ENCODE results near the gene PTPN3. TPM values are rescaled to one million over a fixed set of nuclear protein-coding genes. Genes with fewer than 3 reads are reported as not detected.

PTPN3 gene
- total RNA-seq, 1 donor from 2014 or later: 13.4 TPM

DNA sequence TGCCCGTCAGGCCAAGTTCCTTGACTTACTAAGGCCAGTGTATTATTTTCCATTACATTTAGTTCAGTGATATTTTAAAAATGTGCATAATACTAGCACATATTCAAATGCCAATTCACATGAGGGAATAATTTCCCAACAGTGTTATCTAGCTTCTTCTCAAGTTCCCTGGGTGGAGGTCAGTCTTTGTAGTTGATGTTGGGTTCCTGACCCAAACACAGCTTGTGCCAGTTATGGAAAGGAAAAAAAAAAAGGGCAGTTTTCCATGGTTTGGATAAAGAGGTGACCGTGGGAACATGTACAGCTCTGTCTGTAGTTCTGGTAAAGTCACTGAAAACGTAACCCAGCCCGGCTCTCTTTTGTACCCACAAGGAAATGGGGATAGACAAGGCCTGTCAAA is 11.5 kb upstream of the PTPN3 start:
- ATAC-seq (no peak), DNase-seq (no peak)
- Histone ChIP-seq H3K36me3 (no peaks in the 10 kb centered on the region), H3K27ac (no peak overlapping the region), H3K4me3 (no peak overlapping the region), H3K27me3 (ENCODE audit: low read depth) (no peaks in the 10 kb centered on the region), H3K4me1 (no peaks in the 10 kb centered on the region), H3K9me3 (no peaks in the 10 kb centered on the region)
- TF ChIP-seq, protein P1, sequence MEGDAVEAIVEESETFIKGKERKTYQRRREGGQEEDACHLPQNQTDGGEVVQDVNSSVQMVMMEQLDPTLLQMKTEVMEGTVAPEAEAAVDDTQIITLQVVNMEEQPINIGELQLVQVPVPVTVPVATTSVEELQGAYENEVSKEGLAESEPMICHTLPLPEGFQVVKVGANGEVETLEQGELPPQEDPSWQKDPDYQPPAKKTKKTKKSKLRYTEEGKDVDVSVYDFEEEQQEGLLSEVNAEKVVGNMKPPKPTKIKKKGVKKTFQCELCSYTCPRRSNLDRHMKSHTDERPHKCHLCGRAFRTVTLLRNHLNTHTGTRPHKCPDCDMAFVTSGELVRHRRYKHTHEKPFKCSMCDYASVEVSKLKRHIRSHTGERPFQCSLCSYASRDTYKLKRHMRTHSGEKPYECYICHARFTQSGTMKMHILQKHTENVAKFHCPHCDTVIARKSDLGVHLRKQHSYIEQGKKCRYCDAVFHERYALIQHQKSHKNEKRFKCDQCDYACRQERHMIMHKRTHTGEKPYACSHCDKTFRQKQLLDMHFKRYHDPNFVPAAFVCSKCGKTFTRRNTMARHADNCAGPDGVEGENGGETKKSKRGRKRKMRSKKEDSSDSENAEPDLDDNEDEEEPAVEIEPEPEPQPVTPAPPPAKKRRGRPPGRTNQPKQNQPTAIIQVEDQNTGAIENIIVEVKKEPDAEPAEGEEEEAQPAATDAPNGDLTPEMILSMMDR (IDR thresholded peaks at IDR 0.05): no peak
- intact Hi-C loops (cut with DNase I): no loop called here

DNA sequence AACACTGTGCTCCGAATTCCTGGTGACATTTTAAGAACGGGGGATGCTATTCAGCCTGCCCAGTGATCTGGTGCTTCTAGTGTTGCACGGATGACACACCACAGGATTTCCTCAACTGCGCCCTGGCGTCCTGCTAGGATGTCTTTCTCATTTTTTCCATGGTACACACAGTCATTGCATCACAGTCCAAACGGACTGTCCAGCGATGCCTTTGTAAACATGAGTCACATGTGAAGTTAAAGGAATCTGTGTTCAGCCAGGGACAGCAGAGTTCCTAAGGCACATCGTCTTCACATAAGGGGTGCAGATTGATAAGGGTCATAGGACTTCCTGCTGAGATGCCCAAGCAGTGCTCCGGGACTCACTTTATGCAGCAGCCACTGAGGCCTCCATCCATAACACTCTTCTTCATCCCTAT is 9.3 kb upstream of the PTPN3 start:
- no peak overlapping the region for H3K4me3 ChIP-seq
- peak; percentile 14 to 48 for ATAC-seq
- H3K27ac ChIP-seq: no peak overlapping the region
- no peaks in the 10 kb centered on the region for H3K36me3 ChIP-seq
- H3K4me1 ChIP-seq: no peaks in the 10 kb centered on the region
- H3K27me3 ChIP-seq (ENCODE audit: low read depth): no peaks in the 10 kb centered on the region
- TF ChIP-seq, protein P1 (IDR thresholded peaks at IDR 0.05): no peak
- intact Hi-C loops (cut with DNase I): no loop called here
- DNase-seq: no peak
- no peaks in the 10 kb centered on the region for H3K9me3 ChIP-seq

DNA sequence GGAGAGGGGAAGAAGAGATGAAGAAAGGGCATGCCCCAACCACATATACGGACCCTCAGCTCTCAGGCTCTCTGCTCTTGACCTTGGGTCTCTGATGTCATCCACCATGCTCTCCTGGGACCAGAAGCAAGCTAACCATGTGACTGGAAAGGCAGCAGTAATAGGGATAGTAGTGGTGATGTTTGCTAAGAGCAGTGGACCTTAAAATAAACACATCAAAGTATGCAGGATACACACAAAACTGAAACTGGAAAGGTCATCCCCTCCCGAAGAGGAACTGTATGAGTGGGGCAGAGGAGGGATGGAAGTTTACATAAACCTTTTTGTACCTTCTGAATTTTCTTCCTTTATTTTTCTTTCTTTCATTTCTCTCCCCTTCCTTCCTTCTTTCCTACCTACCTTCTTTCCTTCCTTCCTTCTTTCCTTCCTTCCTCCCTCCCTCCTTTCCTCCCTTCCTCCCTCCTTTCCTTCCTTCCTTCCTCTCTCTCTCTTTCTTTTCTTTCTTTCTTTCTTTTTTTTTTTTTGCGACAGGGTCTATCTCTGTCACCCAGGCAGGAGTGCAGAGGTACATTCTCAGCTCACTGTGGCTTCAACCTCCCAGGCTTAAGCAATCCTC is 8.1 kb upstream of the PTPN3 start:
- H3K27ac ChIP-seq: no peak overlapping the region
- intact Hi-C loops (cut with DNase I): no loop called here
- ATAC-seq (no peak), DNase-seq (no peak)
- TF ChIP-seq, protein P1 (IDR thresholded peaks at IDR 0.05): no peak
- no peaks in the 10 kb centered on the region for H3K27me3 ChIP-seq (ENCODE audit: low read depth)
- no peaks in the 10 kb centered on the region for H3K9me3 ChIP-seq
- no peak overlapping the region for H3K4me3 ChIP-seq
- H3K4me1 ChIP-seq: no peaks in the 10 kb centered on the region
- H3K36me3 ChIP-seq: no peaks in the 10 kb centered on the region

DNA sequence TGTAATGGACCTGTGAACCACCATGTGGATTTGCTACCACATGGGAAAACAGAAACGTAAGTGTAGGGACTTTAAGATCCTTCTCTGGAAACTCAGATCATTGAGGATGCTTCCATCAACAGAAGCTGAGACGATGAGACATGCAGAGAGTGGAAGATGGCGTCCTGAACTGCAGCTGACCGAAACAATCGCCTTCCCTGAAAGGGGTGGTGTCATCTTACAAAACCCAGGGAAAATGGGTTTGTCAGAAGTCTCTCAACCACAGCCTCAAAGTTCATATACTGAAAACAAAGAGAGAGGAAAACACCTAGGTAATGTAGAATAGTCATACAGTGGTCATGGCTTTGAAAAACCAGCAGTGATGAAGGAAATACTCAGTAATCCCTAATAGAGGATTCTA is 6.6 kb upstream of the PTPN3 start:
- Histone ChIP-seq H3K9me3 (no peaks in the 10 kb centered on the region), H3K4me3 (no peak overlapping the region), H3K27ac (no peak overlapping the region), H3K4me1 (no peaks in the 10 kb centered on the region), H3K36me3 (no peaks in the 10 kb centered on the region), H3K27me3 (ENCODE audit: low read depth) (peaks cover 5% of the 10 kb centered on the region)
- DNase-seq: no peak
- ATAC-seq: no peak
- TF ChIP-seq, protein P1 (IDR thresholded peaks at IDR 0.05): no peak
- intact Hi-C loops (cut with DNase I): no loop called here

DNA sequence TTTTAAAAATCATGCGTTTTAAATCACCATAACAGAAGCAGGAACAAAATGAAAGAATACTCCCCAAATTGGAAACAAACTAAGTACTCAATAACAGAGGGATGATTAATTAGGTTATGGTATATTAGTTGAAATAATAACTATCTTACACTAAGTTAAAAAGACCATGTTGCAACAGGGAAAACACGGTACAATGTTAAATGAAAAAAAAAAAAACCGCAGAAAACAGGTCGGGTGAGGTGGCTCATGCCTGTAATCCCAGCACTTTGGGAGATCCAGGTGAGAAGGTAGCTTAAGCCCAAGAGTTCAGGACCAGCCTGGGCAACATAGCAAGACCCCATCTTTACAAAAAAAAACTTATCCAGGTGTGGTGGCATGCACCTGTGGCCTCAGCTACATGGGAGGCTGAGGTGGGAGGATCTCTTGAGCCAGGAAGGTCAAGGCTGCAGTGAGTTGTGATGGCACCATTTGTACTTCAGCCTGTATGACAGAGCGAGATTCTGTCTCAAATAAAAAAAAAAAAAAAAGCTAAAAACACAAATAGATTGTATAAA is 2.4 kb upstream of the PTPN3 start:
- no peak for DNase-seq
- ATAC-seq: no peak
- intact Hi-C loops (cut with DNase I): no loop called here
- no peaks in the 10 kb centered on the region for H3K9me3 ChIP-seq
- H3K4me1 ChIP-seq: peaks cover 17% of the 10 kb centered on the region
- no peaks in the 10 kb centered on the region for H3K36me3 ChIP-seq
- peaks cover 28% of the 10 kb centered on the region for H3K27me3 ChIP-seq (ENCODE audit: low read depth)
- H3K27ac ChIP-seq: no peak overlapping the region
- peak overlapping the region; percentile 51 for H3K4me3 ChIP-seq
- TF ChIP-seq, protein P1 (IDR thresholded peaks at IDR 0.05): no peak
